ENCODE results near the gene WDR18.

WDR18 gene

DNA sequence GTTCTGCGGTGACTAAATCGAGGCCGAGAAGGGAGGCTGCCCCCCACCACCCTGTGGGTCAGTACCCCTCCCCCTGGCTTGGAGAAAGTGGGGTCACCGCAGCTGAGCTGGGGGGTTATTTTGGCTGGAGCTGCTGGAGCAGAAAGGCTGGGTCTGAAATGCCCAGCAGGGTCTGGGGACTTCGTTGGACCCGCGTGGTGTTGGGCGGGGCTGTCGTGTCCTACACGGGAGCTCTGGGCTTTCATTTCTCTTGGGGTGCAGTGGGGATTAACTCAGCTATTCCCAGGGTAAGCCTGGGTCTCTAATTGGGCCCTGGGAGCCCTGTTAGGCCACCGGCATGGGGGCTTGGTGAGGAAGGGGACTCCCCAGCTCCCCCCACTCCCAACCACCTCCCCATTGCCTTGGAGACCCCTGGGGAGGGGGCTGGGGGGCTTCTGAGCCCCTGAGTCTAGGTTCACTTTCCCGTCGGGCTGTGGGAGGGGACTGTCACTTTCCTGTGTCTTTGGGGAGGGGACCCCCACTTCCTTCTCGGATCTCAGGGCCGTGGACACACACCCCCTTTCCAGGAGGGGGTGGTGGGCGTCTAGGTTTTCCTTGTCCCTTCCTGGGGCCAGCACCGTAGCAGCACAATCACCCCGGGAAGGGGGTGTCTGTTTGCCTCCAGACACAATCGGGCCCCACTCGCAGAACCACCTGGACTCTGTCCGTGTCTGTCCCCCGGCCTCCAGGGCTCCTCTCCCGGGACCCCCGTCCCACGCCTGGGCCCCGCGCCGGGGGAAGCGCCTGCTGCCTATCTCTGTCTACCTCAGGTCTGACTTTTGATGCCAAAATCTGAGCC, 10.2 kb upstream of the WDR18 start:
- no peak for TF ChIP-seq CTCF (IDR thresholded peaks at IDR 0.05; ENCODE audit: insufficient read depth, missing control alignments)
- no peak for FAIRE-seq
- DNase-seq (ENCODE audit: insufficient read length, low spot score): no peak

GRCh38 chr19:974564-975257, 9.4 kb upstream of the WDR18 start:
- no peak for DNase-seq (ENCODE audit: insufficient read length, low spot score)
- FAIRE-seq: no peak
- no peak for TF ChIP-seq CTCF (IDR thresholded peaks at IDR 0.05; ENCODE audit: insufficient read depth, missing control alignments)

GRCh38 chr19:976476-976875, 7.7 kb upstream of the WDR18 start:
- no peak for TF ChIP-seq CTCF (IDR thresholded peaks at IDR 0.05; ENCODE audit: insufficient read depth, missing control alignments)
- DNase-seq (ENCODE audit: insufficient read length, low spot score) (no peak), FAIRE-seq (no peak)

DNA sequence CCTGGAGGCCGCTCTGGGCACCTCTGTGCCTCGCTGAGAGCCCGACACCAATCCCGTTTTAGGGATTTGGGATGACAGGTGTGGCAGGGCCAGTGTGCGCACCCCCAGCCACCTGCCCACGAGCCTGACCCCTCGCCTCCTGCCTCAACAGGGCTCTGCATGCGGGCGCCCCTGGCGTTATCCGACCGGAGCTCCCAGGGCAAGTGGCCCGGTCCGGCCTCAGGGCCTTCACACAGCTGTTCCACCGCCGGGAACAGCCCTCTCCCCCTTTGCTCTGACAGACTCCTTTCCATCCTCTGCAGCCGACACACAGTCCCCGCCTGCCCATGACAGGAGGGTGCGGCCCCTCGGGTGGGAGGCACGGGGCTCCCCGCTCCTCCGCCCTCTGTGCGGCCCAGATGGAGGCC, 7.1 kb upstream of the WDR18 start:
- FAIRE-seq: no peak
- no peak for TF ChIP-seq CTCF (IDR thresholded peaks at IDR 0.05; ENCODE audit: insufficient read depth, missing control alignments)
- DNase-seq (ENCODE audit: insufficient read length, low spot score): no peak

DNA sequence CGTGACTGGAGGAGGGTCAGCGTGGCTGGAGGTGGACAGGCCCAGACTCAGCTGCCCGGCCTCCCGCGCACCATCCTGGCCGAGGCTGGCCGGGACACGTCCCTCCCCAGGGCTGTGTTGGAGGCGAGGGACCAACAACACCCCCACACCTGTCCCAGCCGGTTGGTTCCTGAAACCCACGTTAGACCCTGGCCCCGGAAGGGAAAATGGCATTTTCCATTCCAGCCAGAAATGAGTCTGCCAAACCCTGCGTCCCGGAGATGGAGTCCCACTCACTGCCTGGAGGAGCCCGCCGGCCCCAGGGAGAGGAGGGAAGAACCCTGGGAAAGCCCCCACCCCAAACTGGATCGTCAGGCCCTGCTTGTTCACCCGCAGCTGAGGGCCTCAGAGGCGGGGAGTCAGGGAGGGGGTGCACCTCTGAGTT, 4.8 kb upstream of the WDR18 start:
- no peak for FAIRE-seq
- DNase-seq (ENCODE audit: insufficient read length, low spot score): no peak
- no peak for TF ChIP-seq CTCF (IDR thresholded peaks at IDR 0.05; ENCODE audit: insufficient read depth, missing control alignments)

- no peak for TF ChIP-seq CTCF (IDR thresholded peaks at IDR 0.05; ENCODE audit: insufficient read depth, missing control alignments)
- DNase-seq (ENCODE audit: insufficient read length, low spot score): no peak
- FAIRE-seq: no peak
Measured at GRCh38 chr19:980133-980998, 3.8 kb upstream of the WDR18 start.
